Thoracic aorta (tissue), 2 donors: ENCODE data around the gene CFL2. TPM values are rescaled to one million over a fixed set of nuclear protein-coding genes. Genes with fewer than 3 reads are reported as not detected.

Experiments used
- ATAC-seq: fragments of 150-250 bp; one replicate; pipeline ENCODE4 v1.8.0; 2017; ENCODE audit warnings: low read depth; ENCODE audit not compliant: insufficient number of reproducible peaks, low FRiP score
- DNase-seq: peaks from one replicate; pipeline ENCODE4 v3.0.0-alpha.2; 2020; ENCODE audit warnings: low spot score
- H3K27ac ChIP-seq, 2 donors: fragments of 200-600 bp; sonication (generic); 1 replicate in 1 of 2; 2 replicates in 1 of 2; pipeline ENCODE4 v1.5.1; 2016; ENCODE audit warnings: mild to moderate bottlenecking in 2 of 2, moderate library complexity in 2 of 2
- H3K27me3 ChIP-seq: fragments of 200-600 bp; sonication (generic); replicated peaks from 2 replicates; pipeline ENCODE4 v1.6.0; 2016; ENCODE audit warnings: mild to moderate bottlenecking; ENCODE audit not compliant: insufficient read depth
- H3K36me3 ChIP-seq: fragments of 200-600 bp; sonication (generic); one replicate; pipeline ENCODE4 v1.5.1; 2016
- H3K4me1 ChIP-seq, 2 donors: fragments of 200-600 bp; sonication (generic); 1 replicate in 1 of 2; 2 replicates in 1 of 2; pipeline versions ENCODE4 v1.5.1 to v1.6.0; 2016; ENCODE audit warnings: low read depth in 2 of 2, mild to moderate bottlenecking in 1 of 2; ENCODE audit not compliant: control insufficient read depth in 1 of 2
- H3K4me3 ChIP-seq: fragments of 200-600 bp; sonication (generic); 2 replicates; pipeline ENCODE4 v1.5.1; 2016; ENCODE audit warnings: mild to moderate bottlenecking
- H3K9me3 ChIP-seq: fragments of 200-600 bp; sonication (generic); 2 replicates; pipeline ENCODE4 v1.5.1; 2016
- CTCF ChIP-seq: fragments of 200-600 bp; sonication (generic); IDR thresholded peaks from one replicate; pipeline ENCODE4 v1.5.1; 2019; ENCODE audit warnings: antibody characterized with exemption
- total RNA-seq, 2 donors: library from RNA; depleted of rRNA; stranded (reverse); fragments of >200 nt; gene quantifications; one replicate each; pipeline versions ENCODE4 v1.1.0 to v1.2.3, GENCODE V29; 2016

CFL2 gene
- total RNA-seq, 2 donors from 2014 or later, result 94.6 to 127 TPM

DNA sequence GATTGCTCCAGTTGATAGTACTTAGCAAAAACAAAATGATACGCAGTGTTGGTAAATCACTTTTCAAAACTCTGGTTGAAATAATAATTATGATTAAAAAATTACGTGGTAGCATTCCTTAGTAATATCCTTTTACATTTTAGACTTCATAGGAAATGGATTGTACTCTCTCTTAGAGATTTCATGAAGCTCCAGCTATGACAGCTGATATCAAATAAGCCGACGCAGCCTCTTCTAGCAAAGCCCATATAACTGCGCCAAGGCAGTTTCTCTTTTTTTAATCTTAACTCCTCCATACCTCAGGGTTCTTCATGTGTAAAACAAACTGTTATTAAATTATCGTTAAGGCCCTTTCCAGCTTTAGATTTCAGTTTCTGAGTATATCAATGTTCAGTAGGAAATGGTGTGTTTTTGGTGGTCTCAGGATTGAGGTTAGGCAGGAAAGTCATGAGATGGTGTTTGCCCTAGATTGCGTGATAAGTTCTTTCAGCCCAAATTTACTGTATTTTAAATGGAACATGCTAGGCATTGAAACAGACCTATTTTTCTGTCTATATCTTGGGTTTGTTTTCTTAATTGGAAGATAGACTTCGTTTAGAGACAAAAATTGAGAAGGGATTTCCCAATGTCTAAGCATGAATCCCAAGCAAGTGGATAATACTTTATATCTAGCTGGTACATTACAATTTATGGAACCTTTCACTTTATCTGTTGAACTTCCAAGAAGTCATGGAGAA, 902 bp upstream of the CFL2 start:
- no peak for TF ChIP-seq CTCF
- no peaks in the 10 kb centered on the region for H3K9me3 ChIP-seq
- DNase-seq (no peak), ATAC-seq (no peak)
- H3K36me3 ChIP-seq, result peaks cover 4% of the 10 kb centered on the region
- H3K4me1 ChIP-seq, result peaks cover 30 to 38% of the 10 kb centered on the region in 2 donors
- H3K27me3 ChIP-seq, result no peaks in the 10 kb centered on the region
- peak overlapping the region; percentile 98 to 99 for H3K27ac ChIP-seq
- peak overlapping the region; percentile 99 for H3K4me3 ChIP-seq

GRCh38 chr14:34713681-34714319, 593 bp downstream of the CFL2 start:
- peak; percentile 70 for ATAC-seq
- Histone ChIP-seq H3K9me3 (no peaks in the 10 kb centered on the region), H3K4me3 (peak overlapping the region; percentile 99), H3K27ac (peak overlapping the region; percentile 98 to 99), H3K4me1 (peaks cover 30 to 52% of the 10 kb centered on the region in 2 donors), H3K36me3 (peaks cover 4% of the 10 kb centered on the region), H3K27me3 (no peaks in the 10 kb centered on the region)
- DNase-seq, result no peak
- no peak for TF ChIP-seq CTCF

- H3K4me1 ChIP-seq, result peaks cover 30 to 52% of the 10 kb centered on the region in 2 donors
- ATAC-seq (no peak), DNase-seq (no peak)
- no peak for TF ChIP-seq CTCF
- no peaks in the 10 kb centered on the region for H3K9me3 ChIP-seq
- no peaks in the 10 kb centered on the region for H3K27me3 ChIP-seq
- H3K27ac ChIP-seq, result peak overlapping the region; percentile 98 to 99
- peaks cover 4% of the 10 kb centered on the region for H3K36me3 ChIP-seq
- peak overlapping the region; percentile 99 for H3K4me3 ChIP-seq
These were observed 1.2 kb downstream of the CFL2 start for GRCh38 chr14:34713122-34713680.

DNA sequence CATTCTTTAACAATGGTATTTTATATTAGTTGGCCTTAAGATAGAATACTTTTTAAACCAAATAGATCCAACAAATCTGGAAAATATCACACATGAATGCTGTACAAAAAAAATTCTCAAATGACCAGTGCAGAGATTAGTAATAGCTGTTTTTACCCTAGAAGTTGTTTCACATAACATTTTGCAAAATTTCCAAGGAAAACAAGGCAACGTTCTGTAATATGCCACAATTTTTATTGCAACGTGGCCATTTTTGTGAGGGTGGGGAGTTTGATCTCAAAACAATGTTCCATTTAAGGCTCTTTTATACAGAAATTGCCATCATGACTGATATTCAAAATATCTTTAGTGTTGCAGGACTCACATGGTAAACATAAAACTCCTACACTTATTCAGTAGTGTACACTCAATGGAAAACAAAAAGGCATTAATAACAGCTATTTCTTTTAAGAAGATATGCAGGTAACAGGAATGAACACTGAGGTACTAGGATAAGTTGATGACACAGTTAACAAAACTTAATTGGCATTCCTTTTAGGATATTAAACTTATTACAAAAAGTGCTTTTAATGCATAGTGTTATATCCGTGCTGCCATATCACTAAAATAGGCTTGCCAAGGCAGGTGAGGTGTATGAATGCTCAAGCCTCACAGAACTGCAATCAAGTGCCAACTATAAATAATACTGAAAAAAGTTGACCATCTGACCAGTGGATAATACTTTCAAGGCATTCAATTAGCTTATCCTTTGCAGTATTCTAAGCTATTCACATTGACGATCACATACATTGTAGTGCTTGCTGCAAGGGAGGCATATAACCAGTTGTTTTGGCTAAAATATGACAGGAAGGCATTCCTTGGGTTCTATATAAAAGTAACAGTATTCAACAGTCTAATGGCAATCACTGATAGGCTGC, 2.3 kb downstream of the CFL2 start:
- DNase-seq, result no peak
- no peak for ATAC-seq
- Histone ChIP-seq H3K27ac (peak overlapping the region; percentile 98 to 99), H3K36me3 (peaks cover 4% of the 10 kb centered on the region), H3K4me1 (peaks cover 30 to 52% of the 10 kb centered on the region in 2 donors), H3K4me3 (peak overlapping the region; percentile 99), H3K27me3 (no peaks in the 10 kb centered on the region), H3K9me3 (no peaks in the 10 kb centered on the region)
- TF ChIP-seq CTCF, result no peak
